Measurements from ENCODE around the gene EPHB1.

The EPHB1 gene

GRCh38 chr3:135089451-135089850 lies 294.4 kb downstream of the EPHB1 start:
- no peak for TF ChIP-seq CTCF (conservative IDR thresholded peaks at IDR 0.05; ENCODE audit: control insufficient read depth, insufficient read depth, low read depth, low read length)
- DNase-seq (ENCODE audit: low read depth) = no peak
- H3K4me3 ChIP-seq (ENCODE audit: control insufficient read depth, low read depth, low read length) = no peak overlapping the region

DNA sequence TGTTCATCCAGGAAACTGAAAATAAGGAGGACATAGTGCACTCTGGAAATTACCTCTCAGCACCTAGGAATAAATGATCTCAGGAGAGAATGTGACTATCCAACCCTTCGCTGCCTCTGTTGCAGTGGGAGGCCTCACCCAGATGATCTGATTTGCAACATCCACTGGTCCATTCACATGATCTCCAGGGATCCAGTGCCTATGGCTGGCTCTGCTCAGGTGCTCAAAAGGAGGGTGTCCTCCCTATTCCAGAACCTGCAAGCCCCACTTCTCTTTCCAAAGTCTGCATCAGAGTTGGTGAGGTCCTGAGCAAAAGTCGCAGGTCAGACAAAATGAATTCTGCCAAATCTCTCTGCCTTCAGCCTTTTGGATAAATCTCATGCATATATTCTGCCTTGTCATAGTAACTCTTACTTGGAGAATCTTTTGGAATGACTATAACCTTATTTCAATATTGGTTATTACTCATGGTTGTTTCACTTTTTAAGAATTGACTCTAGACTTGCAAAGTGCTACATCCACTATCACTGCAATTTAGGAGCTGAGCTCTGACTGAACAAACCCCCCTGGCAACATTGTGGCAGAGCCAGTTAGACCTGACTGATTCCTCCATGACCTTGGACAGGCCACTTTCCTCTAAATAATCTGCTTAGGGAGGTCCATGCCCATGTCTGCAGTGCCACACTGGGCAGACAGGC lies 295.1 kb downstream of the EPHB1 start:
- no peak for TF ChIP-seq CTCF (conservative IDR thresholded peaks at IDR 0.05; ENCODE audit: control insufficient read depth, insufficient read depth, low read depth, low read length)
- no peak for DNase-seq (ENCODE audit: low read depth)
- no peak overlapping the region for H3K4me3 ChIP-seq (ENCODE audit: control insufficient read depth, low read depth, low read length)

DNA sequence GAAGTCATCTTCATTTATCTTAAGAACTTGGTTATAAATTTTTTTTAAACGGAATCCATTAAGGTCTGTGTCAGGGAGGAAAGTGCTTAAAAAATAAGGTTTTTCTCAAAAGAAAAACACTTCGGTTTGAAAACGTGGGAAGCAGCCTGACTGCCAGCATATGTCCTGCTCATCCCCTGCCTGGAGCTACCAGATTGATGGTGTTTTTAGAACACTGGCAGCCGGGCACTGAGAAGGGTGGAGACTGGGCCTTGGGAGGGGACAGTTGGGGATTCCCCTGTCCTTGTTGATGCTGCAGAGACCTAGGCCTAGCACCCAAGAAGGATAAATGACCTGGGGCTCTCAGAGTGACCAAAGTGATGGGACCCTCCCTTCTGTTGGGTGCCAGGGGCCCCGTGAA lies 296.9 kb downstream of the EPHB1 start:
- no peak overlapping the region for H3K4me3 ChIP-seq (ENCODE audit: control insufficient read depth, low read depth, low read length)
- no peak for TF ChIP-seq CTCF (conservative IDR thresholded peaks at IDR 0.05; ENCODE audit: control insufficient read depth, insufficient read depth, low read depth, low read length)
- DNase-seq (ENCODE audit: low read depth) = no peak

DNA sequence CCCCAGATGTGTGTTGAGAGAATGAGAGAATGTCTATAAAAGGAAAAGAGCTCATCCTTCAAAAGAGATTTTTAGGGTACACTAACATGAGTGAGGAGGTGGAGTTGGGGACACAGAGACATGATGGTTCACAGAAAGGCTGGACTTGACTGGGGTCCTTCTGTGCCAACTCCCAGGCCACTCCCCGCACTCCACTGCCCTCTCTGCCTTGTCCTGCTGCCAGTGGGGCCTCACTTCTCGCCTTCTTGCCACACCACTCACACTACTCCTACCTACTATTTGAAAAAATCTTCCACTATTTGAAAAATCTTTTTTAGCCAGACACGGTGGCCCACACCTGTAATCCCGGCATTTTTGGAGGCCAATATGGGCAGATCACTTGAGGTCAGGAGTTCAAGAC lies 298.1 kb downstream of the EPHB1 start:
- no peak overlapping the region for H3K4me3 ChIP-seq (ENCODE audit: control insufficient read depth, low read depth, low read length)
- TF ChIP-seq CTCF (conservative IDR thresholded peaks at IDR 0.05; ENCODE audit: control insufficient read depth, insufficient read depth, low read depth, low read length) = no peak
- DNase-seq (ENCODE audit: low read depth) = no peak

- H3K4me3 ChIP-seq (ENCODE audit: control insufficient read depth, low read depth, low read length) = no peak overlapping the region
- no peak for TF ChIP-seq CTCF (conservative IDR thresholded peaks at IDR 0.05; ENCODE audit: control insufficient read depth, insufficient read depth, low read depth, low read length)
- DNase-seq (ENCODE audit: low read depth) = no peak
These were observed 302.4 kb downstream of the EPHB1 start for GRCh38 chr3:135097276-135097946.

DNA sequence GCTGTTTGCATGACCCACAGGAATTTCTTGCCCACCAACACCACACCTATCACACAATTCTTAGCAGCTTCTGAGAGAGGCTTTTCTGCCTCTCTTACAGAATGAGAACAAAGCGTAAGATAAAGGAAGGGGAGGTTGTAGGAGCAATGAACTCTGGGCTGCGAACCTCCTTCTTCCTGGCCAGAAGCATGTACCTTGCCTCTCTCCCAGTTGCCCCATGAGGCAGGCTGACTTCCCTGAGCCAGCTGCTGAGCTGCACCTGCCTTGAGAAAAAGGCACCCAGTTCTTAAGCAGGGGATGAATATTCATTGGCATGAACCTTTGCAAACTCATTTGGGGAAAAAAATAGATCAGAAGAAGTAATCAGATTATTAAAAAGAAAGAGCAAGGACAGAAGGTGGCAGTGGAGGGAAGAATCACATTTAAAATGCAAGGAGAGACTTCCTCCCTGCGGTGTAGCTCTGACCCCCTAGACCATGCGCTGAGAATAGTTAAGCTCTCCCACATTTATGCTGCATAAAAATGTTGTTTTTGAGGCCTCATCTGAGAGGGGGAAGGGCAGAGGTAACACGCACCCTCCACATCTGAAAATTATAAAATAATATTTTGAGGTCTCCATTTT lies 304.8 kb downstream of the EPHB1 start:
- no peak for DNase-seq (ENCODE audit: low read depth)
- TF ChIP-seq CTCF (conservative IDR thresholded peaks at IDR 0.05; ENCODE audit: control insufficient read depth, insufficient read depth, low read depth, low read length) = no peak
- no peak overlapping the region for H3K4me3 ChIP-seq (ENCODE audit: control insufficient read depth, low read depth, low read length)

Measured in fibroblast of mammary gland (primary cell).